ENCODE measurements around the gene NOS1AP.
"Not testable (repeated sequence)": the region's sequence is repeated elsewhere in the genome, so short reads cannot be mapped to it uniquely, and the experiment has no call there.

Gene NOS1AP

GRCh38 chr1:162336621-162337285 lies 267.3 kb downstream of the NOS1AP start:
- no peak for DNase-seq (ENCODE audit: low spot score)

DNA sequence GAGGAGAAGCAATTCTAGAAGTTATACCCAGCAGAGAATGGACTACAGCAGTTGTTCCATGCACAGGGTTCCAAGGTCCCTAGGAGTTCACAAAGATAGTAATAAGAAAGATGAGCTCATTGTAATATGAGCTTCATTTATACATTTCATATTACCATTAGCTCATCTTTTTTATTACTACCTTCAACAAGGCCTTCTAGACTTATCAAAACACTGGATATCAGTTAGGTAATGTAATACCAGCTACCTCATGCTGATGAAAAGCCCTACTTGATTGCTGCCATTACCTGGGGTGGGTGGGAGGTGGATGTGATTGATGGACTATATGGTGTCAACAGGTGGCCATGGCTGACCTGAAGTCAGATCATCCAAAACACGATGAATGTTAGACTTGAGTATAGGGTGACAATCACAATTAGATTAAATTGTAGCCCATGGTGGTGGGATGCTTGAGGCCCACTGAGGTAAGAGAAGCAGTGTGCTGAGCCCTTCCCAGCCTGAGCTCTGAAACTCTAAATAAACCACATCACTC lies 273.0 kb downstream of the NOS1AP start:
- DNase-seq (ENCODE audit: low spot score) = no peak

DNA sequence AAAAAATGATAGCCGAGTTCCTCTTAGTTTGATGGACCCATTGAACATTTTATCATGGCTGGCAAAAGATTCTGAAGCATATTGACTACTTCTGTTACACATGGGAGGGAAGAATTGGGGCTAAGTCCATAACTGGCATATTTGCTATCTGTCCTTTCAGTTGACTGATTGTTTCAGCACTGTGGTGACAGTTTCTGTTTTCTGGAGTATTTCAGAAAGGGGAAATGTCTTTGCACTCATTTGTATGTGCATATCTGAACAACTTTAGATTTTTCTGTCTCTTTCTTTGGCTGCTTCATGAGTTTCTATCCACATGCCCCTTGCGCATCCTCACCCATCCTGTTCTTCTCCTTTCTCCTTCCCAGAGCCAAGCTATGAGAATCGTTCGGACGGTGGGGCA lies 274.0 kb downstream of the NOS1AP start:
- no peak for DNase-seq (ENCODE audit: low spot score)

- DNase-seq (ENCODE audit: low spot score) = no peak
Observed at GRCh38 chr1:162347281-162347680, 277.8 kb downstream of the NOS1AP start.

GRCh38 chr1:162349635-162350330 lies 280.3 kb downstream of the NOS1AP start:
- peak; percentile 81 for DNase-seq (ENCODE audit: low spot score)

DNA sequence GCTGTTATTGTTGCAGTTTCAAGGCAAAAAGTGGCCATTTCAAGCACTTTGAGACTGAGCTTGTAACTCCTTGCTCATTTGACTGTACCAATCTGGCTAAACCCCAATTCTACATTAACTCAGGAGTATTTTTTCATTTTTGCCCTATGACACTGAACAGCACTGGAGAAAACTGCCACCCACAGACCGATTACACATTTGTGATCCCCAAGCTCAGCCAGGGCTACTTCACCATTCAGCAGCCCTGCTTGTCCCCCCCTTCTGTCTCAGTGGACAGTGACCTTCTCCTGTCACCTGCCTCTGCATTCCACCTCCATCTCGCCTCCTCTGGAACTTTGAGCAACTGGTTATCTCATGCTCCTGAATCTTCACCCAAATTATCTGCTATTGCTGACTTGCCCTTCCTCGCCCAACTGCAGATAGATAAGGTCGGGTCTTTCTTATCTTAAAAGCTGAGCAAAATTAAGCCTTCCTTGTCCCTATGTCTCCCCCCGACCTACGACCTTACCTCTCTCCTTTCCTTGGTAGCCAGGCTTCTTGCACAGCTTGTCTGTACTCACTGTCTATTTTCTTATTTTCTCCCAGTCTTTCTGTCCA lies 281.9 kb downstream of the NOS1AP start:
- no peak for DNase-seq (ENCODE audit: low spot score)

DNA sequence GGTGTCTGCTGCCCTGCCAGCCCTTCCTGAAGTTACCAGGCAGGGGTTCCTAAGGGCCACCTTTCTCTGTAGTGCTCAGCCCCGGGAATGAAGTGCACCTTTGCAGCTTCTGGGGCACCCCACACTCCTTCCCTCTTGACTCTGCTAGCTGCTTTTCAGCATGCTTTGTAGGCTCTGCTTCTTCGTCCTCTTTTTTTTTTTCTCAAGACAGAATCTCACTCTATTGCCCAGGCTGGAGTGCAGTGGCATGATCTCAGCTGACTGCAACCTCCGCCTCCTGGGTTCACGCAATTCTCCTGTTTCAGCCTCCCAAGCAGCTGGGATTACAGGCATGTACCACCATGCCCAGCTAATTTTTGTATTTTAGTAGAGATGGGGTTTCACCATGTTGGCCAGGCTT lies 282.4 kb downstream of the NOS1AP start:
- not testable (repeated sequence) for DNase-seq (ENCODE audit: low spot score)

DNA sequence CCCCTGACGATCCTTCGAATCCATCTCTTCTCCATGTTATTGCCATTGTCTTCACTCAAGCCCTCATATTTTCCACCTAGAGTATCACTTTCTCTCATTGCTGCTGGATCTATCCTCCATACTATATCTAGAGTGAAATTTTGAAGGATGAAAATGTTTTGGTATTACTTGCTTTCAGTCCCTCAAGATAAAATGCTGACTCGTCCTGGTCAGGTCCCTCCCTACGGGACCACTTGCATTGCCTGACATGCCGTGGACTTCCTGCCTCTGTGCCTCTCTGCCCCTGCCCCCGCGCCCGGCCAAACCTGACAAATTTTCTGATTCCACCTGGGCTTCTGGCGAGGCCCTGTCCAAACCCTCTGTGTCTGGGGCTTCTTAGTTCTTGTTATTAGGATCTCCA lies 283.6 kb downstream of the NOS1AP start:
- DNase-seq (ENCODE audit: low spot score) = no peak

GRCh38 chr1:162353702-162354101 lies 284.2 kb downstream of the NOS1AP start:
- no peak for DNase-seq (ENCODE audit: low spot score)

- DNase-seq (ENCODE audit: low spot score) = peak; percentile 67
Observed at GRCh38 chr1:162357681-162358266, 288.3 kb downstream of the NOS1AP start.

DNA sequence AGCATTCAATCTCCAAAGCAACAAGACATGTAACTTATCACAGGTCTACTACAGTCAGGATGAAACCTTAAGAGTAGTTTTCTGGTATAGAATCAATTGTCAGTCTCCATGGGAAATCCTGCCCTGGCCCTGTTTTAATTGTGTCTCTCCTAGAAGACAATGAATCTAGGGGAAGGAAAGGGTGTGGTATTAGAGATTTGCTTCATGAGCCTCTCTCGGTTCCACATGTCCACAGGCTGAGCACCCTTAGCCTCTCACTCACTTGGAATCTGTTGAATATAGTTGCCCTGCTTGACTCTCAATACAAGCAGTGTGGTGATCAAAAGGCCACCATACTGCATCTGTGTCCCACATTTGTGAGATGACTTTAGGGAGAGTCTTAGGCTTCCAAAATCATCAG lies 289.4 kb downstream of the NOS1AP start:
- DNase-seq (ENCODE audit: low spot score) = no peak

GRCh38 chr1:162359523-162360236 lies 290.2 kb downstream of the NOS1AP start:
- DNase-seq (ENCODE audit: low spot score) = no peak

DNA sequence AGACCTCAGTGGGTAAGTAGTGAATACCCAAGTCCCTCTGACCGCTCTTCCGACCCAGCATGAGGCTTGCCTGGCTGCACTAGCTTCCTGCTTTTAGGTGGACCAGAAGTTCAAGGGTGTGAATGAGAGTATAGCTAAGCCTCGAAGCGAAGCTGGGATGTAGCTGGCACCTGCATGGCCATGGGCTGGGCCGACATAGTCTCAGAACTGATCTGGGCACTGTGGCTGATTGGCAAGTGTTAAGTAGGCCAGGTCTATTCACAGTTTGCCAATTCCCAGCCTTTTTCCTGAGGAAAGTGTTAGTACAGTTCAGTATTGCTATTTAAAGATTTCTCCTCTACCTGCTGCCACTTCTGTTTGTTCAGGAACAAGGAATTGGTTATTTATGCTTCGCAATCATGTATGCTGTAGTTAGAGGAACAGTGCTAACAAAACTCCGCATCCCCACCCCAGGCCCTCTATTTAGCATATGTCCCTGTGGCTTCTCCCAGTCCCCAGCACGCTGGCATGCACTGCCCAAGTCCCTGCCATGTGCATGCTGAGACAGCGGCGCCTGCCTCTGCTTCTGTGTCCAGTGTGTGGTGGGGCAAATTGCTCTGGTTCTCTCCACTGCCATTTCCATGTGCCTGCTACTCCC lies 290.9 kb downstream of the NOS1AP start:
- DNase-seq (ENCODE audit: low spot score) = no peak

- no peak for DNase-seq (ENCODE audit: low spot score)
Observed at GRCh38 chr1:162360874-162361260, 291.4 kb downstream of the NOS1AP start.

DNA sequence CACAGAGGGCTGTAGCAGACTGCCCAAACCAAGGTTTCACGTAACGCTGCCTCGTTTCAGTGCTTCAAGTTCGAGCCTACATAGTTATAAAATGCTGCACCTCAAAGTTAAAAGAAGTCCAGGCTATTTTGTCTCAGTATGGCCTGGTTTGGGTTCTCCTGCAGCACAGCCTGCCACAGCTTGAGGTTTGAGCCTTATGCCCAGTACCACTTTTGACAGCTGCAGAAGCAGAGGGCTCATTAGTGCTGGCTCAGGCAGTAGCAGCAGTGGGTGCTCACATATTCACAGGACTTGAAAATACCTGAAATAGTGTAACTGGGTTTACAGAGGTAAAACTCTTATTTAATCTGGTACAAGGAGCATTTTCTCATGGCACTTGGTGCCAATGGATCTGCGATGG lies 291.9 kb downstream of the NOS1AP start:
- DNase-seq (ENCODE audit: low spot score) = no peak

DNA sequence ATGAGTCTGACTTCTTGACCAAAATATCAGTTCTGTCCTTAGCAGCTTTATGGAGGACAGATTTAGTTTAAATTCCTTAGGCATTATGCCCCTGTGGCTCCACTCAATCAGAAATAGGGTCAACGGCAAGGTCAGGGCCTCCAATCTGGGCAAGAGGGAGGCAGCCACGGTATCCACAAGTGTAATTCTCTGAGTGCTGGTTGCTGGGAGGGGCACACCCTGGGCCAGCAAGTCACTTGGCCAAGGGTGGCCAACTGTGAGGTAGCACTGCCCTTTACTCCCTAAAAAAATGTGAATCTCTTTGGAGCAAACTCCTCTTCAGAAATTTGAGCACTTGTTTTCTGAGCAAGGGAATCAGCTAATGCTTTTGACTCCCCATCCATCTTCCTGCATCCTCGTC lies 294.3 kb downstream of the NOS1AP start:
- no peak for DNase-seq (ENCODE audit: low spot score)

GRCh38 chr1:162364498-162364897 lies 295.0 kb downstream of the NOS1AP start:
- DNase-seq (ENCODE audit: low spot score) = no peak

DNA sequence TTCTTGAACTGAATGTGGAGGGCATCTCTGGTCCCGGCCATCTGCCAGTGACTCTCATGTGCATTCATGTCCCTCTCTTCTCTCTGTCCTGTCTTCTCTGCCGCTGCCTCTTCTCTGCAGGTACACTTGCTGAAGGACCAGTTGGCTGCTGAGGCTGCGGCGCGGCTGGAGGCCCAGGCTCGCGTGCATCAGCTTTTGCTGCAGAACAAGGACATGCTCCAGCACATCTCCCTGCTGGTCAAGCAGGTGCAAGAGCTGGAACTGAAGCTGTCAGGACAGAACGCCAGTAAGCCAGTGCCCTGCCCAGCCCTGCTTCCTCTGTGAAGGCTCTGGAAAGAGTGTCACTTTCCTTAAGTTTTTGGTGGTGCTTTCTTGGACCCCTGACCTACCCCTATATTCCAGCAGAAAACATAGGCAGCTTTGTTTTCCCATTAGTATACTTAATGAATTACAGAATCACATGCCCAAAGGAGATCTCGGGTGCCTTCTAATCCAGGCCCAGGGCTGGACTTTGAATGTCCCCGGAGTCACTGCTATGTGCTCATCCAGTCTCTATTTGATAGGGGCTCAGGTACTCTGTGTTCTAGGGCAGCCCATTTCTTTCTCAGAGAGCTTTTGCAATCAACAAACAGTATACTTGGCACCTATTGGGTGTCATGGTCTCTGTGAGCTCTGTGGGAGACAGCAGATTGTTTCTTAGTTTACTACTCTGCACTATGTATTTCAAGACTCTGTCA lies 296.0 kb downstream of the NOS1AP start:
- DNase-seq (ENCODE audit: low spot score) = no peak

- no peak for DNase-seq (ENCODE audit: low spot score)
Observed at GRCh38 chr1:162366149-162366548, 296.7 kb downstream of the NOS1AP start.

DNA sequence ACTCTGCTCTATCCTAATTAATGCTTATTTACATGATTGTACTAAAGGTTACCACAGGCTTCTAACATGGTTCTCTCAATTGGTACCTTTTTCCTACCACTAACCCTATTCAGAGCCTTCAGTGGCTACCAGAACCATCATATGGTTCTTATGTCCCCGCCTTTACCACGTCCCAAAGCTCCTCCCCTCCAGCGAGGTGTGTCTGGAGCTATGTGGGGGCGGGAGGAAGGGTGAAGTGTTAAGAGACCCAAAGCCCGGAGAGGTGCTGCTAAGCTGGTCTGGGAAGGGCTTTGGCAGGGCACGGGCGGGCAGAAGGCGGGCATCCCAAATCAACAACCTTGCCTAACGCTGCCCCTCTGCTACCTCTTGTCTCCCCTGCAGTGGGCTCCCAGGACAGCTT lies 297.2 kb downstream of the NOS1AP start:
- peak; percentile 36 for DNase-seq (ENCODE audit: low spot score)

- peak; percentile 64 for DNase-seq (ENCODE audit: low spot score)
Observed at GRCh38 chr1:162367073-162367472, 297.6 kb downstream of the NOS1AP start.
